IPS DF 6.9 (cell line): ENCODE measurements around the gene PRELP.

Source experiments
- DNase-seq: peaks from one replicate; pipeline ENCODE4 v3.0.0-alpha.2; 2013; ENCODE audit warnings: low read depth, low spot score
- H3K27ac ChIP-seq: one replicate; pipeline ENCODE4 v1.5.1; 2013; ENCODE audit warnings: low read length, control low read depth
- H3K27me3 ChIP-seq: 2 replicates; pipeline ENCODE4 v1.6.1; 2013; ENCODE audit warnings: mild to moderate bottlenecking, low read length; ENCODE audit not compliant: control insufficient read depth, insufficient read depth
- H3K36me3 ChIP-seq: 2 replicates; pipeline ENCODE4 v1.6.1; 2013; ENCODE audit warnings: low read length; ENCODE audit not compliant: control insufficient read depth, insufficient read depth
- H3K4me1 ChIP-seq: 2 replicates; pipeline ENCODE4 v1.6.1; 2013; ENCODE audit warnings: low read length; ENCODE audit not compliant: control insufficient read depth, insufficient read depth
- H3K4me3 ChIP-seq: 2 replicates; pipeline ENCODE4 v1.5.1; 2013; ENCODE audit warnings: mild to moderate bottlenecking, low read length
- H3K9me3 ChIP-seq: 2 replicates; pipeline ENCODE4 v1.6.1; 2013; ENCODE audit warnings: low read length, inconsistent platforms; ENCODE audit not compliant: control insufficient read depth, insufficient read depth
- WGBS: extraction: QIAGEN DNeasy Blood & Tissue Kit; methylation state at CpG from one replicate; pipeline ENCODE4 v1.1.7; 2013; ENCODE audit warnings: mixed read lengths, missing lambda C conversion rate; ENCODE audit not compliant: insufficient read length, insufficient coverage; 5-methylcytosine and 5-hydroxymethylcytosine counted together

Gene PRELP

DNA sequence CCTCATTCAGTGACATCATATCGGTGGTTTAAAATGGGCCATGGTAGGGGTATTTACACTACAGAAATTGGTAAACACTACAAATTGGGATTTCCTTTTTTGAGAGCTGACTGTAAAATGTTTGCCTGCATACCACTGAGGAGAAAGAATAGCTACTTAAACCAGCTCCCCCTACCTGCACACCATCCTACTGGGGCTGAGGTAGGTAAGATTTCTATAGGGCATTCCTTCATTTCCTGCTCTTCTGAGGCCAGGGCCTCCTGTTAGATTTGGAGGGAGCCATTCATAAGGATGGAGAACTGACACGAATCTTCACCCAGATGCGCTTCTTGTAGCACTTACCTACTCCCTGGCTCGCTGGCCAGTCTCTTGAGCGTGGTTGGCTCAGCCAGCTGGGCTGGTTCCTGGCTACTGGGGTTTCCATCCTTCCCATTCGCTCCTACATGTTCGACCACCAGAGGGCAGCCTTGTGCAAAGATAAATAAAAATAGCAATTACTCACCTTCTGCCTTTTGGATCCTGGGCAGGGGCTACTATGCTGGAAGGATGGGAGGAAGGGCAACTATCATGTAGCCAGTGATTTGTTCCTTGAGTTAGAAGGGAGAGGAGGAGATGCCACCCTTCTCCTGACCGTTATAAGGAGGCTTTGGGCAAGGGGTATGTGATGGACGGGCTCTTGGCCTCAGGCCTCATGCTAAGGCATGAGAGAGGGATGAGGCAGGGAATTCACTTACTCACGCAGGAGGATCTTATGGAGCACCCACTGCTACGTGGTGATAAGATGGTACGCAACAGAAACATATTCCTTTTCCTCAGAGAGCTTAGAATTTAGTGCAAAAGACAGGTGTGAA, 29.0 kb downstream of the PRELP start:
- peaks cover 6% of the 10 kb centered on the region; the same call in 1 of the 2 replicates for H3K4me1 ChIP-seq
- H3K4me3 ChIP-seq = no peak overlapping the region
- WGBS = no CpG with 5 or more reads among the region's 12 CpGs
- no peaks in the 10 kb centered on the region for H3K9me3 ChIP-seq
- H3K27me3 ChIP-seq = no peaks in the 10 kb centered on the region
- no peaks in the 10 kb centered on the region for H3K36me3 ChIP-seq
- no peak overlapping the region for H3K27ac ChIP-seq
- DNase-seq = peak; percentile 87

DNA sequence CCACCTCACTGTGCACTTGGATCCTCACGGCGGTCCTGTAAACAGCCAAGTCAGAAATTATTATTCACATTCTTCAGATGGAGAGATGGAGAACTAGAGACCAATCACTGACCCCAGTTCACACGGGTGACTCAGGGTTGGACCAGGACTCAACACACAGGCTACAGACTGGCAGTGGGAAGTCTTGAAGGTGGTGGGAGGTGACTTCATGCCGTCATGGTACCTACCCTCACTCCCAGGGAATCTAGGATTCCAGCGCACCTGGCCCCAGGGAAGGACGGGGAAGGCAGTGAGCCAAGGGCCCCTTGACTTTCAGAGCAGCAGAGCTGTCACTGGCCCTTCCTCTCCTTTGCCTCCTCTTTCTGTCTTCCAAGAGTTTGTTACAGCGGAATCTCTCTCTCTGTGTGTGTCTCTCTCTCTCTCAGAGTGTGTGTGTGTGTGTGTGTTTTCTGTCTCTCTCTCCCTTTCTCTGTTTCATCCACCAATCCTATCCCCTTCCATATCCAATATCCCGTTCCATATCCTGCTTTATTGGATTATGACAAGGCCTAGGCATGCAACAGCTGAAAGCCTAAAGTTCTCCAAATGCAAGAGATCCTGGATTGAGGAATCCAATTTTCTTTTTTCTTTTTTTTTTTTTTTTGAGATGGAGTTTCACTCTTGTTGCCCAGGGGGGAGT, 30.1 kb downstream of the PRELP start:
- H3K27me3 ChIP-seq = no peaks in the 10 kb centered on the region
- DNase-seq = no peak
- peaks cover 6% of the 10 kb centered on the region; the same call in 1 of the 2 replicates for H3K4me1 ChIP-seq
- no peaks in the 10 kb centered on the region for H3K9me3 ChIP-seq
- no peaks in the 10 kb centered on the region for H3K36me3 ChIP-seq
- H3K4me3 ChIP-seq = no peak overlapping the region
- no CpG with 5 or more reads among the region's 8 CpGs for WGBS
- H3K27ac ChIP-seq = no peak overlapping the region

- no CpG with 5 or more reads among the region's 6 CpGs for WGBS
- Histone ChIP-seq H3K4me3 (no peak overlapping the region), H3K27ac (no peak overlapping the region), H3K27me3 (no peaks in the 10 kb centered on the region), H3K4me1 (peaks cover 6% of the 10 kb centered on the region; the same call in 1 of the 2 replicates), H3K36me3 (no peaks in the 10 kb centered on the region), H3K9me3 (no peaks in the 10 kb centered on the region)
- no peak for DNase-seq
These were observed 31.4 kb downstream of the PRELP start for GRCh38 chr1:203506858-203507626.

DNA sequence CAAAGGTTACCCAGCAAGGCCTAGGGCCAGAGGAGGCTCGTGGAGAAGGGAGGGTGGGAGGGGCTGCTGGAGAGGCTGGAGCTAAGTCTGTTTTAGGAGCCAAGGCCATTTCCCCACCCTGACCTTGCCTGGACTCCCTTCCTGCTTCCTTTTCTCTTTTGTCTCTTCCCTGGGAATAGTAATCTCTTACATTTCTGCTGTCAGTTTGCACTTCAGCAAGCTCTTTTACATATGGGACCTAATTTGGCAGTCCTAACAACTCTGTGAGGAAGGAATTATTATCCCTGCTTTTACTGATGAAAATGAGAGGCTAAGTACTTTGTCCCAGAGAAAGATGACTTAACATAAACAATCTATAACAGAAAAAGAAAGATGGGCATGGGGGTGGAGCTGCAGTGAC, 32.2 kb downstream of the PRELP start:
- Histone ChIP-seq H3K4me3 (no peak overlapping the region), H3K4me1 (peaks cover 8% of the 10 kb centered on the region; the same call in 1 of the 2 replicates), H3K27me3 (no peaks in the 10 kb centered on the region), H3K9me3 (no peaks in the 10 kb centered on the region), H3K36me3 (no peaks in the 10 kb centered on the region), H3K27ac (no peak overlapping the region)
- no peak for DNase-seq
- WGBS = no CpG with 5 or more reads among the region's 1 CpG

- Histone ChIP-seq H3K4me3 (no peak overlapping the region), H3K36me3 (no peaks in the 10 kb centered on the region), H3K9me3 (no peaks in the 10 kb centered on the region), H3K27ac (no peak overlapping the region), H3K4me1 (peaks cover 10% of the 10 kb centered on the region; the same call in 1 of the 2 replicates), H3K27me3 (peaks cover 4% of the 10 kb centered on the region; the same call in 1 of the 2 replicates)
- no peak for DNase-seq
- WGBS = no CpG with 5 or more reads among the region's 10 CpGs
These were observed 33.0 kb downstream of the PRELP start for GRCh38 chr1:203508463-203509073.

GRCh38 chr1:203509135-203509534, 33.5 kb downstream of the PRELP start:
- no peak for DNase-seq
- peaks cover 14% of the 10 kb centered on the region; the same call in 1 of the 2 replicates for H3K4me1 ChIP-seq
- peaks cover 4% of the 10 kb centered on the region; the same call in 1 of the 2 replicates for H3K27me3 ChIP-seq
- WGBS = no CpG with 5 or more reads among the region's 1 CpG
- no peaks in the 10 kb centered on the region for H3K9me3 ChIP-seq
- no peak overlapping the region for H3K27ac ChIP-seq
- no peak overlapping the region for H3K4me3 ChIP-seq
- no peaks in the 10 kb centered on the region for H3K36me3 ChIP-seq

- no peak overlapping the region for H3K27ac ChIP-seq
- no CpG with 5 or more reads among the region's 6 CpGs for WGBS
- H3K4me1 ChIP-seq = peaks cover 18% of the 10 kb centered on the region; the same call in 1 of the 2 replicates
- no peak overlapping the region for H3K4me3 ChIP-seq
- no peak for DNase-seq
- H3K36me3 ChIP-seq = no peaks in the 10 kb centered on the region
- H3K27me3 ChIP-seq = peaks cover 4% of the 10 kb centered on the region; the same call in 1 of the 2 replicates
- H3K9me3 ChIP-seq = no peaks in the 10 kb centered on the region
These were observed 35.9 kb downstream of the PRELP start for GRCh38 chr1:203511513-203511912.

DNA sequence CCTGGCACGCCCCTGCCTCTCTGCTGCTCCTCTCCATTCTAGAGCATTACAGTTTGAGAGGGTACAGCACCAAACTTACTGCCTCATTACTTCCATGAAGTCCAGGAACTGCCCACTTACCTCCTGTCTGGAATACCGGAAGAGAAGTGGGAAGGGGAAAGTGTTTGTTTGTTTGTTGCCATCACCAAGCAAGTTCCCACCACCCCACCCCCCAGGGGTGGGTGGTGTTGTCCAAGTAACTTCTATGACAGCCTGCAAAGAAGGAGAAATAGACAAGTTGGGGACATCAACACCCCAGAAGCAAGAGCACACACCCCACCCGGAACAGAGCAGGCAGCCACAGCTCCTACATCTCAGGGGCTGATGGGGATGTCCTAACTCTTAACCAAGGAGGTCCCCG, 36.3 kb downstream of the PRELP start:
- no peak overlapping the region for H3K27ac ChIP-seq
- H3K36me3 ChIP-seq = no peaks in the 10 kb centered on the region
- peaks cover 18% of the 10 kb centered on the region; the same call in 1 of the 2 replicates for H3K4me1 ChIP-seq
- peaks cover 4% of the 10 kb centered on the region; the same call in 1 of the 2 replicates for H3K27me3 ChIP-seq
- H3K4me3 ChIP-seq = no peak overlapping the region
- WGBS = no CpG with 5 or more reads among the region's 4 CpGs
- no peak for DNase-seq
- H3K9me3 ChIP-seq = no peaks in the 10 kb centered on the region

GRCh38 chr1:203512517-203512847, 36.9 kb downstream of the PRELP start:
- WGBS = no CpG with 5 or more reads among the region's 1 CpG
- peaks cover 18% of the 10 kb centered on the region; the same call in 1 of the 2 replicates for H3K4me1 ChIP-seq
- no peak overlapping the region for H3K4me3 ChIP-seq
- no peaks in the 10 kb centered on the region for H3K36me3 ChIP-seq
- no peak for DNase-seq
- H3K9me3 ChIP-seq = no peaks in the 10 kb centered on the region
- peaks cover 4% of the 10 kb centered on the region; the same call in 1 of the 2 replicates for H3K27me3 ChIP-seq
- no peak overlapping the region for H3K27ac ChIP-seq
